HepG2 (cell line): ENCODE measurements around the gene SNX3. TPM values are rescaled to one million over a fixed set of nuclear protein-coding genes. Genes with fewer than 3 reads are reported as not detected.

Experiments used
- ATAC-seq: fragments of 200-7000 bp; cut with Tn5 transposase; 3 replicates; pipeline ENCODE4 v1.9.1; 2020; ENCODE audit warnings: mild to moderate bottlenecking, moderate library complexity
- BruUV-seq: library from RNA; stranded (reverse); fragments of 400-500 nt; replicated peaks from 2 replicates; lab custom pipeline; 2021; lab: Mats Ljungman, UMichigan
- CTCF ChIA-PET: fragments of 300-600 bp; formaldehyde crosslinking; extraction: SDS; loops from one replicate; lab custom pipeline; 2021; ENCODE audit warnings: low total read pairs, inconsistent platforms, low intra/inter-chr PET ratio; lab: Yijun Ruan, JAX
- POLR2A ChIA-PET: fragments of 350-600 bp; sonication (Branson Sonifier 250); formaldehyde crosslinking; loops from one replicate; lab custom pipeline; 2020; ENCODE audit warnings: antibody characterized with exemption, inconsistent platforms; lab: Yijun Ruan, JAX
- DNase-seq: peaks from one replicate; pipeline ENCODE4 v3.0.0-alpha.2; 2015; ENCODE audit warnings: low spot score
- FAIRE-seq: peaks from 3 replicates; lab custom pipeline; 2011; peaks lifted over from hg19 to GRCh38; lab: Jason Lieb, UNC
- H2AFZ ChIP-seq: one replicate; pipeline ENCODE4 v1.6.1; 2011; ENCODE audit warnings: low read length, inconsistent platforms
- H3K27ac ChIP-seq: fragments of 300-600 bp; 3 replicates; pipeline ENCODE4 v1.8.0; 2011; ENCODE audit warnings: mixed run types, mild to moderate bottlenecking, mixed read lengths, low read length, inconsistent platforms; ENCODE audit not compliant: insufficient read depth; ENCODE audit errors: extremely low read length
- H3K27me3 ChIP-seq, 2 experiments: fragments of 200-600 bp in 1 of 2; 2 replicates in 1 of 2; 3 replicates in 1 of 2; pipeline versions ENCODE4 v1.6.0 to v1.8.0; 2011; ENCODE audit warnings: low read length in 2 of 2, mild to moderate bottlenecking in 2 of 2, moderate library complexity in 2 of 2, inconsistent platforms in 1 of 2; ENCODE audit not compliant: insufficient read depth in 2 of 2, control insufficient read depth in 1 of 2
- H3K36me3 ChIP-seq, 2 experiments: fragments of 200-600 bp in 1 of 2; replicated peaks in 1 of 2; 2 replicates in 1 of 2; 3 replicates in 1 of 2; pipeline versions ENCODE4 v1.5.1 to v1.8.0; 2011; ENCODE audit warnings: low read length in 2 of 2, inconsistent platforms in 1 of 2; ENCODE audit not compliant: insufficient read depth in 2 of 2, control insufficient read depth in 1 of 2
- H3K4me1 ChIP-seq: 2 replicates; pipeline ENCODE4 v1.5.1; 2012; ENCODE audit warnings: low read length, inconsistent platforms; ENCODE audit not compliant: insufficient read depth
- H3K4me2 ChIP-seq: 2 replicates; pipeline ENCODE4 v1.6.0; 2011; ENCODE audit warnings: low read depth, low read length, inconsistent platforms
- H3K4me3 ChIP-seq, 3 experiments: fragments of 200-600 bp in 1 of 3; sonication (generic), shearing (Covaris generic) in 1 of 3; replicated peaks in 1 of 3; 2 replicates each; pipeline ENCODE4 v1.5.1; 2011 to 2016; ENCODE audit warnings: low read length in 3 of 3, inconsistent platforms in 2 of 3, low read depth in 2 of 3, mild to moderate bottlenecking in 2 of 3, control low read depth in 1 of 3, mixed read lengths in 1 of 3; ENCODE audit not compliant: insufficient read depth in 1 of 3
- H3K79me2 ChIP-seq: one replicate; pipeline ENCODE4 v1.6.1; 2011; ENCODE audit warnings: low read length, inconsistent platforms; ENCODE audit not compliant: insufficient read depth
- H3K9ac ChIP-seq: 2 replicates; pipeline ENCODE4 v1.6.0; 2011; ENCODE audit warnings: mild to moderate bottlenecking, low read depth, low read length, inconsistent platforms; ENCODE audit not compliant: insufficient read depth
- H3K9me3 ChIP-seq: 2 replicates; pipeline ENCODE4 v1.5.1; 2012; ENCODE audit warnings: mild to moderate bottlenecking, low read length
- H4K20me1 ChIP-seq: 2 replicates; pipeline ENCODE4 v1.6.0; 2011; ENCODE audit warnings: inconsistent platforms, mild to moderate bottlenecking, low read length, moderate library complexity; ENCODE audit not compliant: insufficient read depth
- TBX2 ChIP-seq: sonication (generic); formaldehyde crosslinking; IDR thresholded peaks from 2 replicates; pipeline ENCODE4 v1.5.0; 2020; ENCODE audit warnings: missing genetic modification reagents, mild to moderate bottlenecking, borderline replicate concordance
- YEATS2 ChIP-seq: sonication (generic); formaldehyde crosslinking; IDR thresholded peaks from 2 replicates; pipeline ENCODE4 v1.4.0; 2020; ENCODE audit warnings: missing genetic modification reagents, borderline replicate concordance
- ZNF205 ChIP-seq: IDR thresholded peaks from 2 replicates; pipeline ENCODE4 v1.6.1; 2018; ENCODE audit warnings: missing biosample characterization, missing genetic modification reagents
- ZNF44 ChIP-seq: sonication (generic); formaldehyde crosslinking; IDR thresholded peaks from 2 replicates; pipeline ENCODE4 v1.5.1; 2020; ENCODE audit warnings: mild to moderate bottlenecking, missing genetic modification reagents
- ZNF800 ChIP-seq: sonication (generic); formaldehyde crosslinking; IDR thresholded peaks from 2 replicates; pipeline ENCODE4 v1.4.0; 2020; ENCODE audit warnings: missing genetic modification reagents
- WGBS: methylation state at CpG from one replicate; pipeline ENCODE4 v1.1.6; 2017; ENCODE audit warnings: low lambda C conversion rate; 5-methylcytosine and 5-hydroxymethylcytosine counted together
- in situ Hi-C: cut with HindIII; loops from 2 replicates; pipeline ENCODE4 v1.10.0; 2017; ENCODE audit warnings: low pct_unique_long_range_greater_than_20kb; ENCODE audit not compliant: extremely low pct_ligation_motif_present
- intact Hi-C: fragments of 100-400 bp; cut with micrococcal nuclease; formaldehyde crosslinking; loops from one replicate; pipeline ENCODE4 v1.10.0; 2022; ENCODE audit not compliant: unreplicated experiment
- polyA plus RNA-seq, 8 experiments: library from polyadenylated mRNA; depleted of rRNA in 3 of 8; stranded (reverse) in 7 of 8; unstranded in 1 of 8; fragments of >200 nt; fragmentation: Illumina TruSeq in 4 of 8; extraction: Trizol in 4 of 8; gene quantifications; 2 replicates each; pipeline versions ENCODE4 v1.2.1 to v1.2.3, GENCODE V29; 2011 to 2016; ENCODE audit warnings: low read depth in 4 of 8, missing spikeins in 1 of 8, mixed read lengths in 1 of 8; ENCODE audit not compliant: insufficient read depth in 1 of 8
- total RNA-seq, 5 experiments: library from RNA; depleted of rRNA; stranded (reverse); fragments of >200 nt; fragmentation: Illumina TruSeq; extraction: Trizol; gene quantifications; 2 replicates each; pipeline ENCODE4 v1.2.3, GENCODE V29; 2016; ENCODE audit warnings: low read depth in 1 of 5
- TF ChIP-seq, protein P1 (sequence below): sonication (generic); formaldehyde crosslinking; IDR thresholded peaks from 2 replicates; pipeline ENCODE4 v1.4.0; 2020; ENCODE audit warnings: missing genetic modification reagents, borderline replicate concordance

The SNX3 gene
- total and polyA plus RNA-seq, 2 of the 13 experiments (the other 11 are each of a cell fraction or from before 2014, with no cell fraction given) = 84.9 to 226 TPM

GRCh38 chr6:108268845-108269244 is 8.0 kb upstream of the SNX3 start:
- CTCF ChIA-PET = no interaction called here

More at GRCh38 chr6:108268845-108269244, 8.0 kb upstream of the SNX3 start:
- H3K4me2 ChIP-seq = no peak overlapping the region
- TF ChIP-seq, protein P1, sequence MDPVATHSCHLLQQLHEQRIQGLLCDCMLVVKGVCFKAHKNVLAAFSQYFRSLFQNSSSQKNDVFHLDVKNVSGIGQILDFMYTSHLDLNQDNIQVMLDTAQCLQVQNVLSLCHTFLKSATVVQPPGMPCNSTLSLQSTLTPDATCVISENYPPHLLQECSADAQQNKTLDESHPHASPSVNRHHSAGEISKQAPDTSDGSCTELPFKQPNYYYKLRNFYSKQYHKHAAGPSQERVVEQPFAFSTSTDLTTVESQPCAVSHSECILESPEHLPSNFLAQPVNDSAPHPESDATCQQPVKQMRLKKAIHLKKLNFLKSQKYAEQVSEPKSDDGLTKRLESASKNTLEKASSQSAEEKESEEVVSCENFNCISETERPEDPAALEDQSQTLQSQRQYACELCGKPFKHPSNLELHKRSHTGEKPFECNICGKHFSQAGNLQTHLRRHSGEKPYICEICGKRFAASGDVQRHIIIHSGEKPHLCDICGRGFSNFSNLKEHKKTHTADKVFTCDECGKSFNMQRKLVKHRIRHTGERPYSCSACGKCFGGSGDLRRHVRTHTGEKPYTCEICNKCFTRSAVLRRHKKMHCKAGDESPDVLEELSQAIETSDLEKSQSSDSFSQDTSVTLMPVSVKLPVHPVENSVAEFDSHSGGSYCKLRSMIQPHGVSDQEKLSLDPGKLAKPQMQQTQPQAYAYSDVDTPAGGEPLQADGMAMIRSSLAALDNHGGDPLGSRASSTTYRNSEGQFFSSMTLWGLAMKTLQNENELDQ = no peak
- TF ChIP-seq TBX2 (no peak), ZNF800 (no peak), ZNF44 (no peak), YEATS2 (no peak), ZNF205 (no peak)
- TF ChIP-seq, all 625 proteins: peak for 0
- Histone ChIP-seq H3K4me1 (no peaks in the 10 kb centered on the region), H3K79me2 (no peaks in the 10 kb centered on the region), H3K27ac (no peak overlapping the region), H3K9ac (no peak overlapping the region), H4K20me1 (no peaks in the 10 kb centered on the region), H2AFZ (no peak overlapping the region), H3K27me3 (no peaks in the 10 kb centered on the region), H3K9me3 (no peaks in the 10 kb centered on the region), H3K4me3 (no peak overlapping the region), H3K36me3 (no peaks in the 10 kb centered on the region)
- intact Hi-C loops = no loop called here
- 85% methylated on average over 3 of the region's 3 CpGs for WGBS
- FAIRE-seq = no peak
- ATAC-seq = no peak
- DNase-seq = no peak
- POLR2A ChIA-PET = no interaction called here
- no TSS peak for BruUV-seq
- in situ Hi-C loops = no loop called here
